Measurements from ENCODE around the gene VWA3A. TPM values are rescaled to one million over a fixed set of nuclear protein-coding genes. Genes with fewer than 3 reads are reported as not detected.
"Not testable (repeated sequence)": the region's sequence is repeated elsewhere in the genome, so short reads cannot be mapped to it uniquely, and the experiment has no call there.

Gene VWA3A
- total RNA-seq, 4 donors from 2014 or later, result 1.5 to 2.5 (median 1.8) TPM; not detected in 1

DNA sequence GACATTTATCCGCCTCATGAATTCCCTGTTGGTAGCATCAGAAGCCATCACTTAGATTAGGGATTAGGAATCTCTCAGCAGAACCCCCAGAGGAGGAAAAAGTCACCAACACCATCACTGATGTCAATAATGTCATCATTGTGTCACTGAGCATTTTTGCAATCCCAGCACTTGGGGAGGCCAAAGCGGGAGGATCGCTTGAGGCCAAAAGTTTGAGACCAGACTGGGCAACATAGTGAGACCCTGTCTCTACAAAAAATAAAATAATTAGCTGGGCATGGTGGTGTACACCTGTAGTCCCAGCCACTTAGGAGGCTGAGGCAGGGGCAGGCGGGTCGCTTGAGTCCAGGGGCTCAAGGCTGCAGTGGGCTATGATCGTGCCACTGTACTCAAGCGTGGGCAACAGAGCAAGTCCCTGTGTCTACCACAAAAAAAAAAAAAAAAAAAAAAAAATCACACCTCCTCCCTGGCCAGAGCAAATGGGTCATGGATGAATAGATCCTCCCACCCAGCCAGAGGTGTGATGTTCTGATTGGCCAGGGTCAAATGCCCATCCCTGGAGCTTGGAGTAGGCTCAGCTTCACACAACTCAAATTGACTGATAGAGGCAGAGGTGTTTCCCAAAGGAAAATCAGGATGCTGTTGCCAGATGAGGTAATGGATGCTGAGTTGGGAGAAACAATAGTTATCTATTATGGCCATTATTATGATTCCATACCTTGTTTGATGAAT is 31.6 kb downstream of the VWA3A start:
- H3K27ac ChIP-seq, result no peak overlapping the region
- H3K4me3 ChIP-seq, result no peak overlapping the region
- no peak for TF ChIP-seq POLR2A (IDR thresholded peaks at IDR 0.05)
- TF ChIP-seq, protein P1, sequence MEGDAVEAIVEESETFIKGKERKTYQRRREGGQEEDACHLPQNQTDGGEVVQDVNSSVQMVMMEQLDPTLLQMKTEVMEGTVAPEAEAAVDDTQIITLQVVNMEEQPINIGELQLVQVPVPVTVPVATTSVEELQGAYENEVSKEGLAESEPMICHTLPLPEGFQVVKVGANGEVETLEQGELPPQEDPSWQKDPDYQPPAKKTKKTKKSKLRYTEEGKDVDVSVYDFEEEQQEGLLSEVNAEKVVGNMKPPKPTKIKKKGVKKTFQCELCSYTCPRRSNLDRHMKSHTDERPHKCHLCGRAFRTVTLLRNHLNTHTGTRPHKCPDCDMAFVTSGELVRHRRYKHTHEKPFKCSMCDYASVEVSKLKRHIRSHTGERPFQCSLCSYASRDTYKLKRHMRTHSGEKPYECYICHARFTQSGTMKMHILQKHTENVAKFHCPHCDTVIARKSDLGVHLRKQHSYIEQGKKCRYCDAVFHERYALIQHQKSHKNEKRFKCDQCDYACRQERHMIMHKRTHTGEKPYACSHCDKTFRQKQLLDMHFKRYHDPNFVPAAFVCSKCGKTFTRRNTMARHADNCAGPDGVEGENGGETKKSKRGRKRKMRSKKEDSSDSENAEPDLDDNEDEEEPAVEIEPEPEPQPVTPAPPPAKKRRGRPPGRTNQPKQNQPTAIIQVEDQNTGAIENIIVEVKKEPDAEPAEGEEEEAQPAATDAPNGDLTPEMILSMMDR (IDR thresholded peaks at IDR 0.05), result no peak
- no peak for DNase-seq
- intact Hi-C loops (cut with DNase I; ENCODE audit: low total_unique reads), result no loop called here
- no peaks in the 10 kb centered on the region for H3K4me1 ChIP-seq
- no peaks in the 10 kb centered on the region for H3K27me3 ChIP-seq
- no peaks in the 10 kb centered on the region for H3K36me3 ChIP-seq
- H3K9me3 ChIP-seq, result no peaks in the 10 kb centered on the region

DNA sequence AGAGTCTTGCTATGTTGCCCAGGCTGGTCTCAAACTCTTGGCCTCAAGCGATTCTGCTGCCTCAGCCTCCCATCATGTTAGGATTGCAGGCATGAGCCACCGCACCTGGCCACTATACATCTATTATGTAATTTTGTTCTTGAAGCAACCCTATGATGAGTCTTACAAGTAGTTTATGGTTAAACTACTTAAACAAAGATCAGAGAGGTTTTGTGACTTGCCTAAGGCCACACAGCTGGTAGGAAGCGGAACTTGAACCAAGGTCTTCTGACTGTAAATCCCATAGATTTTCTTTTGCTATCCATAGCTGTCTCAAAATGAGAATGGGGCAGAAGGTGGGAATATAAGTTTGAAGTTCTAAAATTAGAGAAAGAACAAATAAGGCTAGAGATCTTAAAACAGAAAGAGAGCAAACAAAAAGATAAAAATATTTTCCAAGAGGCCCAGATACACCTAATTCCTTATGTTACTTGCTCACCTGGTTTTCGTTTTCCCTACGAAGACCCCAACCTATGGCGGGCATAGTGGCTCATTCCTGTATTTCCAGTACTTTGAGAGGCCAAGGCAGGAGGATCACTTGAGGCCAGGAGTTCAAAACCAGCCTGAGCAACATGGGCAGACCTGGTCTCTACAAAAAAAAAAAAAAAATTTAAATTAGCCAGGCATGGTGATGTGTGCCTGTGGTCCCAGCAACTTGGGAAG is 32.4 kb downstream of the VWA3A start:
- intact Hi-C loops (cut with DNase I; ENCODE audit: low total_unique reads), result no loop called here
- H3K4me1 ChIP-seq, result no peaks in the 10 kb centered on the region
- DNase-seq, result no peak
- no peaks in the 10 kb centered on the region for H3K36me3 ChIP-seq
- TF ChIP-seq, protein P1 (IDR thresholded peaks at IDR 0.05), result no peak
- TF ChIP-seq POLR2A (IDR thresholded peaks at IDR 0.05), result no peak
- H3K27ac ChIP-seq, result no peak overlapping the region
- H3K27me3 ChIP-seq, result no peaks in the 10 kb centered on the region
- no peaks in the 10 kb centered on the region for H3K9me3 ChIP-seq
- no peak overlapping the region for H3K4me3 ChIP-seq

DNA sequence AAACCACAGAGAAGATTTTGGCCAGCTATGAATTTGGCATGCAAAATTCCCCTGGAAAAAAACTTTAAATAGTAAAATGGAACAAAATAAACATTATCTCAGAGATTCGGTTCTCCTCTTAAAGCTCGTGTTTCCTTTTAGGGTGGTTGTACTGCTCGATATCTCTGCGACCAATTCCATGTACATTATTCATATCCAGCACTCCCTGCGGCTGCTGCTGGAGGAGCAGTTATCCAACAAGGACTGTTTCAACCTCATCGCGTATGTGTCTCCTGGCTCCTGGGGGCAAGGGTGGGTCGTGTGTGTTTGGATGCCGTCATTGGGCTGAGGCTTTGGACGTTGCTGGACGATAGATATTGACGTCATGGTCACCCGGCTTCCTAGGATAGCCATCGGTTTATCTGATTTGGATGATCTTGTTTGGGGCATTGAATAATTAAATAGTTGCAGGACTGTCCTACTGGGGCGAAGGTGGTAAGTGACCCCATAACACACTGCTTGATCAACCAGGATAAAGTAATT is 33.8 kb downstream of the VWA3A start:
- Histone ChIP-seq H3K4me3 (no peak overlapping the region), H3K36me3 (no peaks in the 10 kb centered on the region), H3K9me3 (no peaks in the 10 kb centered on the region), H3K27ac (no peak overlapping the region), H3K27me3 (no peaks in the 10 kb centered on the region), H3K4me1 (no peaks in the 10 kb centered on the region)
- intact Hi-C loops (cut with DNase I; ENCODE audit: low total_unique reads), result no loop called here
- TF ChIP-seq, protein P1 (IDR thresholded peaks at IDR 0.05), result no peak
- TF ChIP-seq POLR2A (IDR thresholded peaks at IDR 0.05), result no peak
- no peak for DNase-seq

DNA sequence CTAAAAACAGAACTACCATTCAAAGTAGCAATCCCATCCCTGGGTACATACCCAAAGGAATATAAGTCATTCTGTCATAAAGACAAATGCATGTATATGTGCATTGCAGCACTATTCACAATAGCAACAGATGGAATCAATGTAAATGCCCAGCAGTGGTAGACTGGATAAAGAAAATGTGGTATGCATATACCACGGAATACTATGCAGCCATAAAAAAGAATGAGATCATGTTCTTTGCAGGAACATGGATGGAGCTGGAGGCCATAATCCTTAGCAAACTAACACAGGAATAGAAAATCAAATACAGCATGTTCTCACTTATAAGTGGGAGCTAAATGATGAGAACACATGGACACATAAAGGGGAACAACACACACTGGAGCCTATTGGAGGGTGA is 36.2 kb downstream of the VWA3A start:
- H3K27me3 ChIP-seq; H3K4me1 ChIP-seq; intact Hi-C loops (cut with DNase I; ENCODE audit: low total_unique reads); H3K27ac ChIP-seq; H3K9me3 ChIP-seq; DNase-seq; H3K36me3 ChIP-seq; H3K4me3 ChIP-seq: not testable (repeated sequence)

DNA sequence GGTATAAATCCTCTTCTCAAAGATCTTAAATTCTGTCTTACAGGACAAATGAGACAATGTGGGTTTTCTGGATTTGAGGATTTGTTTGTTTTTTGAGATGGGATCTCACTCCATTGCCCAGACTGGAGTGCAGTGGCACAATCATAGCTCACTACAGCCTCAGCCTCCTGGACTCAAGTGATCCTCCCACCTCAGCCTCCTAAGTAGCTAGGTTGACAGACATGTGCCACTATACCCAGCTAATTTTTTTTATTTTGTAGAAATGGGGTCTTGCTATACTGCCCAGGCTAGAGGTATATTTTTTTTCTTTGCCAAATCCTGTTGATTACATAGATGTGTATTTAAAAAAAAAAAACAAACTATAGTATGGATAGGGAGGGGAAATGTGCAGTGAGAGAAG is 38.2 kb downstream of the VWA3A start:
- no peak overlapping the region for H3K4me3 ChIP-seq
- no peak for DNase-seq
- H3K4me1 ChIP-seq, result no peaks in the 10 kb centered on the region
- no peaks in the 10 kb centered on the region for H3K27me3 ChIP-seq
- H3K27ac ChIP-seq, result no peak overlapping the region
- intact Hi-C loops (cut with DNase I; ENCODE audit: low total_unique reads), result no loop called here
- H3K36me3 ChIP-seq, result no peaks in the 10 kb centered on the region
- H3K9me3 ChIP-seq, result no peaks in the 10 kb centered on the region
- TF ChIP-seq POLR2A (IDR thresholded peaks at IDR 0.05), result no peak
- TF ChIP-seq, protein P1 (IDR thresholded peaks at IDR 0.05), result no peak

All from uterus (tissue), 4 donors.